Central memory CD8-positive, alpha-beta T cell (primary cell): ENCODE measurements around the gene TTC28.
"Not testable (repeated sequence)": the region's sequence is repeated elsewhere in the genome, so short reads cannot be mapped to it uniquely, and the experiment has no call there.

Experiments
- ATAC-seq: fragments of 150-1000 bp; cut with Tn5 transposase; replicated peaks from 2 replicates; pipeline ENCODE4 v1.10.0; 2022; ENCODE audit warnings: mild to moderate bottlenecking, moderate FRiP score, moderate number of reproducible peaks; ENCODE audit not compliant: poor library complexity, severe bottlenecking; ENCODE audit errors: extremely low read depth
- DNase-seq, 2 donors: peaks; one replicate each; pipeline ENCODE4 v3.0.0; 2021; ENCODE audit warnings: low spot score in 2 of 2
- H3K27ac Mint-ChIP-seq: one replicate; pipeline ENCODE4 v1.8.0; 2022; ENCODE audit warnings: low read depth, mild to moderate bottlenecking, moderate library complexity, mixed read lengths
- H3K27me3 Mint-ChIP-seq: one replicate; pipeline ENCODE4 v1.8.0; 2022; ENCODE audit warnings: mixed read lengths
- H3K36me3 Mint-ChIP-seq: one replicate; pipeline ENCODE4 v1.8.0; 2022; ENCODE audit warnings: mild to moderate bottlenecking, moderate library complexity, mixed read lengths; ENCODE audit not compliant: insufficient read depth
- H3K4me1 Mint-ChIP-seq: one replicate; pipeline ENCODE4 v1.8.0; 2022; ENCODE audit warnings: mixed read lengths
- H3K4me3 Mint-ChIP-seq: one replicate; pipeline ENCODE4 v1.8.0; 2022; ENCODE audit warnings: mild to moderate bottlenecking, moderate library complexity, mixed read lengths
- H3K9me3 Mint-ChIP-seq: one replicate; pipeline ENCODE4 v1.8.0; 2022; ENCODE audit warnings: mixed read lengths

The TTC28 gene

GRCh38 chr22:28480000-28480715 is 199.5 kb downstream of the TTC28 start:
- H3K4me1 Mint-ChIP-seq: no peaks in the 10 kb centered on the region
- H3K4me3 Mint-ChIP-seq: no peak overlapping the region
- ATAC-seq: no peak
- H3K9me3 Mint-ChIP-seq: no peaks in the 10 kb centered on the region
- peaks cover 15% of the 10 kb centered on the region for H3K27me3 Mint-ChIP-seq
- H3K36me3 Mint-ChIP-seq: no peaks in the 10 kb centered on the region
- H3K27ac Mint-ChIP-seq: no peak overlapping the region
- DNase-seq: no peak

- no peak overlapping the region for H3K27ac Mint-ChIP-seq
- H3K9me3 Mint-ChIP-seq: no peaks in the 10 kb centered on the region
- peaks cover 18% of the 10 kb centered on the region for H3K27me3 Mint-ChIP-seq
- ATAC-seq (no peak), DNase-seq (no peak)
- H3K4me3 Mint-ChIP-seq: no peak overlapping the region
- no peaks in the 10 kb centered on the region for H3K36me3 Mint-ChIP-seq
- no peaks in the 10 kb centered on the region for H3K4me1 Mint-ChIP-seq
Measured at GRCh38 chr22:28478564-28478963, 201.1 kb downstream of the TTC28 start.

GRCh38 chr22:28477556-28477955 is 202.1 kb downstream of the TTC28 start:
- no peak overlapping the region for H3K4me3 Mint-ChIP-seq
- H3K27ac Mint-ChIP-seq: no peak overlapping the region
- H3K4me1 Mint-ChIP-seq: no peaks in the 10 kb centered on the region
- H3K9me3 Mint-ChIP-seq: no peaks in the 10 kb centered on the region
- H3K36me3 Mint-ChIP-seq: no peaks in the 10 kb centered on the region
- DNase-seq: no peak
- no peak for ATAC-seq
- H3K27me3 Mint-ChIP-seq: peaks cover 28% of the 10 kb centered on the region

- no peak for ATAC-seq
Measured at GRCh38 chr22:28474330-28474729, 205.3 kb downstream of the TTC28 start.

GRCh38 chr22:28473258-28473657 is 206.4 kb downstream of the TTC28 start:
- no peaks in the 10 kb centered on the region for H3K9me3 Mint-ChIP-seq
- H3K27me3 Mint-ChIP-seq: peaks cover 71% of the 10 kb centered on the region
- no peaks in the 10 kb centered on the region for H3K36me3 Mint-ChIP-seq
- no peak for ATAC-seq
- H3K4me1 Mint-ChIP-seq: no peaks in the 10 kb centered on the region
- no peak overlapping the region for H3K27ac Mint-ChIP-seq
- DNase-seq: no peak
- no peak overlapping the region for H3K4me3 Mint-ChIP-seq

More at GRCh38 chr22:28474330-28474729, 205.3 kb downstream of the TTC28 start:
- Mint-ChIP-seq H3K27ac (no peak overlapping the region), H3K4me3 (no peak overlapping the region), H3K27me3 (peaks cover 60% of the 10 kb centered on the region), H3K36me3 (no peaks in the 10 kb centered on the region), H3K9me3 (no peaks in the 10 kb centered on the region), H3K4me1 (no peaks in the 10 kb centered on the region)
- DNase-seq: no peak

GRCh38 chr22:28467055-28467454 is 212.6 kb downstream of the TTC28 start:
- ATAC-seq, H3K27ac Mint-ChIP-seq, H3K4me1 Mint-ChIP-seq: not testable (repeated sequence)

GRCh38 chr22:28466399-28466798 is 213.2 kb downstream of the TTC28 start:
- ATAC-seq: no peak
- H3K4me3 Mint-ChIP-seq: no peak overlapping the region

More at GRCh38 chr22:28467055-28467454, 212.6 kb downstream of the TTC28 start:
- not testable (repeated sequence) for DNase-seq, H3K4me3 Mint-ChIP-seq, H3K36me3 Mint-ChIP-seq, H3K9me3 Mint-ChIP-seq
- peaks cover 58% of the 10 kb centered on the region for H3K27me3 Mint-ChIP-seq

GRCh38 chr22:28465841-28466240 is 213.8 kb downstream of the TTC28 start:
- DNase-seq (no peak), ATAC-seq (no peak)
- Mint-ChIP-seq H3K4me1 (no peaks in the 10 kb centered on the region), H3K36me3 (no peaks in the 10 kb centered on the region), H3K27ac (no peak overlapping the region), H3K9me3 (no peaks in the 10 kb centered on the region), H3K4me3 (no peak overlapping the region), H3K27me3 (peaks cover 46% of the 10 kb centered on the region)

More at GRCh38 chr22:28466399-28466798, 213.2 kb downstream of the TTC28 start:
- Mint-ChIP-seq H3K27ac (no peak overlapping the region), H3K36me3 (no peaks in the 10 kb centered on the region), H3K4me1 (no peaks in the 10 kb centered on the region), H3K9me3 (no peaks in the 10 kb centered on the region), H3K27me3 (peaks cover 52% of the 10 kb centered on the region)
- DNase-seq: no peak

GRCh38 chr22:28464127-28464526 is 215.5 kb downstream of the TTC28 start:
- no peaks in the 10 kb centered on the region for H3K4me1 Mint-ChIP-seq
- DNase-seq (no peak), ATAC-seq (no peak)
- H3K4me3 Mint-ChIP-seq: no peak overlapping the region
- H3K27me3 Mint-ChIP-seq: peaks cover 29% of the 10 kb centered on the region
- H3K36me3 Mint-ChIP-seq: no peaks in the 10 kb centered on the region
- H3K9me3 Mint-ChIP-seq: no peaks in the 10 kb centered on the region
- H3K27ac Mint-ChIP-seq: no peak overlapping the region

GRCh38 chr22:28463408-28463807 is 216.2 kb downstream of the TTC28 start:
- not testable (repeated sequence) for H3K4me1 Mint-ChIP-seq, H3K27ac Mint-ChIP-seq, H3K9me3 Mint-ChIP-seq, H3K36me3 Mint-ChIP-seq, H3K4me3 Mint-ChIP-seq, DNase-seq, ATAC-seq
- peaks cover 22% of the 10 kb centered on the region for H3K27me3 Mint-ChIP-seq

GRCh38 chr22:28462901-28463300 is 216.7 kb downstream of the TTC28 start:
- DNase-seq (no peak), ATAC-seq (no peak)
- H3K4me1 Mint-ChIP-seq: no peaks in the 10 kb centered on the region
- no peaks in the 10 kb centered on the region for H3K9me3 Mint-ChIP-seq
- no peak overlapping the region for H3K4me3 Mint-ChIP-seq
- no peak overlapping the region for H3K27ac Mint-ChIP-seq
- no peaks in the 10 kb centered on the region for H3K36me3 Mint-ChIP-seq
- peaks cover 17% of the 10 kb centered on the region for H3K27me3 Mint-ChIP-seq

- Mint-ChIP-seq H3K4me1 (no peaks in the 10 kb centered on the region), H3K36me3 (no peaks in the 10 kb centered on the region), H3K27ac (no peak overlapping the region), H3K4me3 (no peak overlapping the region), H3K9me3 (no peaks in the 10 kb centered on the region), H3K27me3 (peaks cover 16% of the 10 kb centered on the region)
- ATAC-seq (no peak), DNase-seq (no peak)
Measured at GRCh38 chr22:28462041-28462440, 217.6 kb downstream of the TTC28 start.

GRCh38 chr22:28454431-28455064 is 225.1 kb downstream of the TTC28 start:
- Mint-ChIP-seq H3K36me3 (no peaks in the 10 kb centered on the region), H3K27ac (no peak overlapping the region), H3K27me3 (peaks cover 23% of the 10 kb centered on the region)

More at GRCh38 chr22:28454431-28455064, 225.1 kb downstream of the TTC28 start:
- ATAC-seq (no peak), DNase-seq (no peak)
- Mint-ChIP-seq H3K4me3 (no peak overlapping the region), H3K4me1 (no peaks in the 10 kb centered on the region), H3K9me3 (no peaks in the 10 kb centered on the region)
